CD4-positive, alpha-beta T cell (primary cell): ENCODE measurements around the gene TOP2B. TPM values are rescaled to one million over a fixed set of nuclear protein-coding genes. Genes with fewer than 3 reads are reported as not detected.

ENCODE experiments used
- ATAC-seq: fragments of 200-7000 bp; cut with Tn5 transposase; one replicate; pipeline ENCODE4 v1.10.0; 2022; ENCODE audit warnings: mild to moderate bottlenecking; ENCODE audit not compliant: poor library complexity
- CTCF ChIA-PET: fragments of 350-600 bp; sonication (Branson Sonifier 250); formaldehyde crosslinking; loops from one replicate; lab custom pipeline; 2021; ENCODE audit warnings: antibody characterized with exemption, inconsistent platforms; lab: Charles Lee
- POLR2A ChIA-PET: fragments of 350-600 bp; sonication (Branson Sonifier 250); formaldehyde crosslinking; loops from one replicate; lab custom pipeline; 2021; ENCODE audit warnings: antibody characterized with exemption, inconsistent platforms; lab: Charles Lee
- DNase-seq, 14 experiments: peaks; one replicate each; pipeline ENCODE4 v3.0.0-alpha.2; 2013 to 2020; ENCODE audit warnings: mixed read lengths in 2 of 14
- H3K27ac ChIP-seq, 2 donors: one replicate each; pipeline versions ENCODE4 v1.5.1 to v1.7.0; 2013; ENCODE audit warnings: low read length in 2 of 2, low read depth in 1 of 2, mild to moderate bottlenecking in 1 of 2
- H3K27me3 ChIP-seq, 2 experiments: 1 replicate in 1 of 2; 2 replicates in 1 of 2; pipeline versions ENCODE4 v1.6.1 to v1.7.0; 2013; ENCODE audit warnings: low read length in 2 of 2, control low read depth in 1 of 2, mild to moderate bottlenecking in 1 of 2, moderate library complexity in 1 of 2; ENCODE audit not compliant: insufficient read depth in 2 of 2, control insufficient read depth in 1 of 2
- H3K36me3 ChIP-seq: one replicate; pipeline ENCODE4 v1.6.1; 2013; ENCODE audit warnings: low read length, control low read depth; ENCODE audit not compliant: insufficient read depth
- H3K4me1 ChIP-seq: one replicate; pipeline ENCODE4 v1.6.1; 2013; ENCODE audit warnings: low read length, control low read depth; ENCODE audit not compliant: insufficient read depth
- H3K4me3 ChIP-seq: one replicate; pipeline ENCODE4 v1.5.1; 2013; ENCODE audit warnings: mild to moderate bottlenecking, low read length, moderate library complexity
- H3K9me3 ChIP-seq, 2 experiments: 1 replicate in 1 of 2; 2 replicates in 1 of 2; pipeline versions ENCODE4 v1.6.1 to v1.7.0; 2013; ENCODE audit warnings: low read length in 2 of 2, mild to moderate bottlenecking in 2 of 2, control low read depth in 1 of 2, moderate library complexity in 1 of 2; ENCODE audit not compliant: control insufficient read depth in 1 of 2, insufficient read depth in 1 of 2
- H3K27ac Mint-ChIP-seq: one replicate; pipeline ENCODE4 v1.8.0; 2020; ENCODE audit warnings: mixed read lengths
- H3K27me3 Mint-ChIP-seq: one replicate; pipeline ENCODE4 v1.8.0; 2021; ENCODE audit warnings: mixed read lengths
- H3K36me3 Mint-ChIP-seq: one replicate; pipeline ENCODE4 v1.8.0; 2021; ENCODE audit warnings: low read depth, mixed read lengths
- H3K4me1 Mint-ChIP-seq: one replicate; pipeline ENCODE4 v1.8.0; 2021; ENCODE audit warnings: low read depth, mixed read lengths
- H3K4me3 Mint-ChIP-seq: one replicate; pipeline ENCODE4 v1.8.0; 2020; ENCODE audit warnings: mild to moderate bottlenecking, mixed read lengths
- H3K9me3 Mint-ChIP-seq: one replicate; pipeline ENCODE4 v1.8.0; 2020; ENCODE audit warnings: mixed read lengths
- intact Hi-C, 2 experiments: fragments of 100-400 bp; cut with DNase I in 1 of 2; cut with micrococcal nuclease in 1 of 2; formaldehyde crosslinking; loops; one replicate each; pipeline versions ENCODE4 v1.15.1 to v1.9.0; 2023 to 2025; cut with DNase I, micrococcal nuclease
- total RNA-seq, 174 experiments: library from RNA in 2 of 174; stranded (reverse) in 2 of 174; gene quantifications; one replicate each; pipeline ENCODE4 v1.2.3 and lab custom pipeline; 2021 to 2026
- TF ChIP-seq, protein P1 (sequence below): fragments of 200-600 bp; IDR thresholded peaks from one replicate; pipeline ENCODE4 v1.8.0; 2022; ENCODE audit warnings: antibody characterized with exemption, mild to moderate bottlenecking

TOP2B gene
- total RNA-seq, 2 experiments from 2014 or later, result 79.7 to 80.4 TPM

DNA sequence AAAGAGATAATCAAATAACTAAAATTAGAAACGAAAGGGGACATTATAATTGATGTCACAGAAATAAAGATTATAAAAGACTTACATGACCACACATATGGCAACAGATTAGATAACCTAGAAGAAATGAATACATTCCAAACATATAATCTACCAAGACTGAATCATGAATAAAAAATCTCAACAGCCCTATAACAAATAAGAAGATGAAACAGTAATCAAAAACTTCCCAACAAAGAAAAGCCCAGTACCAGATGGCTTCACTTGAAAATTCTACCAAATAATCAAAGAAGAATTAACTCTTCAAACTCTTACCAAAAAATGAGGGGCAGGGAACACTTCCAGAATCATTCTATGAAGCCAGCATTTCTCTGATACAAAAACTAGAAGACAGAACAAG lies 11.8 kb downstream of the TOP2B start:
- peaks cover 5 to 11% of the 10 kb centered on the region in 2 experiments for H3K9me3 ChIP-seq

DNA sequence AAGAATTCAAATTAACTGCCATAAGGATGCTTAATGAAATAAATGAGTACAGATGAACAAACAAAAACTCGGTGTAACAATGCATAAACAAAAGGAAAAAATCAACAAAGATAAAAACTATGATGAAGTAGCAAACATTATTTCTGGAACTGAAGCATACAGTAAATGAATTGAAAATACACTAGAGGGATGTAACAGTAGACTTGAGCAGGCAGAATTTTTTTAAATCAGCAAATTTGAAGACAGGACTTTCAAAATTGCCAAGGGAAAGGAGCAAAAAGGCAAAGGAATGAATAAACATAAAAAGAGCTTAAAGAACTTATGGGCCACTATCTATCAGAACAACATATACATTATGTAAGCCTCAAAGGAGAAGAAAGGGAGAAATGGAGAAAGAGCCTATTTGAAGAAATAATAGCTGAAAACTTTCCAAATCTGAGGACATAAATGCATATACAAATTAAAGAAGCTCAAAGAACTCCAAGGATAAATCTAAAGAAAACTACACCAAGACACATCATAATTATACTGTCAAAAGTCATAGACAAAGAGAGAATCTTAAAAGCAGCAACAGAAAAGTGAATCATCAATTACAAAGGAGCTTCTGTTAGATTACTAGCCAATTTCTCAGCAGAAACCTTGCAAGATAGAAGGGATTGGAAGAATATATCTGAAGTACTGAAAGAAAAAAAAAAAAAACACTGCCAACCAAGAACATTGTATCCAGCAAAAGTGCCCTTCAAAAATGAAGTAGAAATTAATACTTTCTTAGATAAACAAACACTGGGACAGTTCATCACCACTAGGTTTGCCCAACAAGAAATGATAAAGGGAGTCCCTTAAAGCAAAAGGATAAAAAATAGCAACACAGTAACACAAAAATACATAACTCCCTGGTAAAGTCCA lies 15.5 kb downstream of the TOP2B start:
- POLR2A ChIA-PET, result interaction anchor here (0.9 to 2.4 kb wide), 4 partner anchors 9 to 208 kb away, joined by 3 to 8 read pairs (median 6); partner anchors contain the start of gene NGLY1
- Histone ChIP-seq H3K4me1 (peaks cover 12% of the 10 kb centered on the region), H3K4me3 (no peak overlapping the region), H3K36me3 (peaks cover 1% of the 10 kb centered on the region), H3K27ac (no peak overlapping the region), H3K9me3 (peaks cover 5 to 11% of the 10 kb centered on the region in 2 experiments), H3K27me3 (no peaks in the 10 kb centered on the region)
- ATAC-seq (no peak), DNase-seq (no peak)
- Mint-ChIP-seq H3K27ac (peak overlapping the region; percentile 27), H3K4me1 (peaks cover 60% of the 10 kb centered on the region), H3K9me3 (peaks cover 14% of the 10 kb centered on the region), H3K4me3 (no peak overlapping the region), H3K36me3 (peaks cover 49% of the 10 kb centered on the region), H3K27me3 (no peaks in the 10 kb centered on the region)
- CTCF ChIA-PET, result interaction anchor here (1.2 to 2.8 kb wide), 10 partner anchors 10 to 1063 kb away, joined by 3 to 67 read pairs (median 6); partner anchors contain the start of gene OXSM
- TF ChIP-seq, protein P1, sequence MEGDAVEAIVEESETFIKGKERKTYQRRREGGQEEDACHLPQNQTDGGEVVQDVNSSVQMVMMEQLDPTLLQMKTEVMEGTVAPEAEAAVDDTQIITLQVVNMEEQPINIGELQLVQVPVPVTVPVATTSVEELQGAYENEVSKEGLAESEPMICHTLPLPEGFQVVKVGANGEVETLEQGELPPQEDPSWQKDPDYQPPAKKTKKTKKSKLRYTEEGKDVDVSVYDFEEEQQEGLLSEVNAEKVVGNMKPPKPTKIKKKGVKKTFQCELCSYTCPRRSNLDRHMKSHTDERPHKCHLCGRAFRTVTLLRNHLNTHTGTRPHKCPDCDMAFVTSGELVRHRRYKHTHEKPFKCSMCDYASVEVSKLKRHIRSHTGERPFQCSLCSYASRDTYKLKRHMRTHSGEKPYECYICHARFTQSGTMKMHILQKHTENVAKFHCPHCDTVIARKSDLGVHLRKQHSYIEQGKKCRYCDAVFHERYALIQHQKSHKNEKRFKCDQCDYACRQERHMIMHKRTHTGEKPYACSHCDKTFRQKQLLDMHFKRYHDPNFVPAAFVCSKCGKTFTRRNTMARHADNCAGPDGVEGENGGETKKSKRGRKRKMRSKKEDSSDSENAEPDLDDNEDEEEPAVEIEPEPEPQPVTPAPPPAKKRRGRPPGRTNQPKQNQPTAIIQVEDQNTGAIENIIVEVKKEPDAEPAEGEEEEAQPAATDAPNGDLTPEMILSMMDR, result no peak
- intact Hi-C loops, result loop anchor here (1.0 to 10.0 kb wide), 4 partner anchors 208 to 1486 kb away; no protein-coding TSS in a partner anchor

More for the DNA sequence above, 11.8 kb downstream of the TOP2B start:
- Mint-ChIP-seq H3K9me3 (peaks cover 14% of the 10 kb centered on the region), H3K36me3 (peaks cover 50% of the 10 kb centered on the region), H3K27ac (peak overlapping the region; percentile 65), H3K4me1 (peaks cover 75% of the 10 kb centered on the region), H3K27me3 (no peaks in the 10 kb centered on the region), H3K4me3 (peak overlapping the region; percentile 71)
- Histone ChIP-seq H3K36me3 (no peaks in the 10 kb centered on the region), H3K4me1 (peaks cover 12% of the 10 kb centered on the region), H3K27me3 (no peaks in the 10 kb centered on the region), H3K27ac (no peak overlapping the region), H3K4me3 (no peak overlapping the region)
- TF ChIP-seq, protein P1, result no peak
- DNase-seq (no peak), ATAC-seq (no peak)
- CTCF ChIA-PET, result no interaction called here
- POLR2A ChIA-PET, result no interaction called here
- intact Hi-C loops, result no loop called here

DNA sequence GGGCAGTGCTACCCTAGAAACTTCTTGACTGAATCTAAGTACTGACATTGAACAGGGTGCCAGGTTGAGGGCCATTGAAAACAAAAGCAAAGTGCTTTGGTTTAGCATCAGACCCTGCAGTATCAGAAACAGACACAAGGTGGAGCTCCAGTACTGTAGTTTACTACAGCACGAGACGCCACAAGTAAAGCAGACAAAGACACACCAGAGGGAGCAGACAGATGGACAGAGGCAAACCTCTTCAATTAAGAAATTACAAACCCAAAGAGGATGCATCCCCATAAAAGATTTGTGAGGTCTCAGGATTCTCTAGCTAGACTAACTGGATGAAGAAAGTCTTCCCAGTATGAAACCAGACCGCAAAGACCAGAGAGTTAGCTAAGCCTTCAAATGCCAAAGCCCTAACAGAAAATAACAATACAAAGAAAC lies 16.6 kb downstream of the TOP2B start:
- intact Hi-C loops, result loop anchor here (1.0 to 10.0 kb wide), 4 partner anchors 209 to 1487 kb away; no protein-coding TSS in a partner anchor
- Mint-ChIP-seq H3K36me3 (peaks cover 58% of the 10 kb centered on the region), H3K9me3 (peaks cover 14% of the 10 kb centered on the region), H3K27me3 (no peaks in the 10 kb centered on the region), H3K4me3 (no peak overlapping the region), H3K4me1 (peaks cover 56% of the 10 kb centered on the region), H3K27ac (peak overlapping the region; percentile 9)
- H3K4me3 ChIP-seq, result no peak overlapping the region
- DNase-seq (peak; percentile 51 to 90 (median 74)), ATAC-seq (peak; percentile 93)
- H3K36me3 ChIP-seq, result peaks cover 5% of the 10 kb centered on the region
- TF ChIP-seq, protein P1, result peak; percentile 96
- peaks cover 5 to 11% of the 10 kb centered on the region in 2 experiments for H3K9me3 ChIP-seq
- H3K27ac ChIP-seq, result no peak overlapping the region
- ChIA-PET CTCF (interaction anchor here (0.6 to 2.8 kb wide), 31 partner anchors 8 to 1064 kb away, joined by 3 to 67 read pairs (median 4); partner anchors contain the start of gene OXSM), POLR2A (interaction anchor here (0.9 to 2.4 kb wide), 5 partner anchors 8 to 209 kb away, joined by 4 to 8 read pairs (median 5); partner anchors contain the start of gene NGLY1)
- peaks cover 7% of the 10 kb centered on the region for H3K4me1 ChIP-seq
- no peaks in the 10 kb centered on the region for H3K27me3 ChIP-seq
